DND-41 (cell line): Measurements from ENCODE around the gene CLCF1.

ENCODE experiments used
- ATAC-seq: fragments of 200-7000 bp; cut with Tn5 transposase; 3 replicates; pipeline ENCODE4 v1.9.1; 2021; ENCODE audit warnings: low read depth; ENCODE audit not compliant: insufficient read depth
- DNase-seq: peaks from one replicate; pipeline ENCODE4 v3.0.0-alpha.2; 2020
- H2AFZ ChIP-seq: 2 replicates; pipeline ENCODE4 v1.6.0; 2012; ENCODE audit warnings: low read depth, low read length
- H3K27ac ChIP-seq: 2 replicates; pipeline ENCODE4 v1.5.1; 2012; ENCODE audit warnings: low read length, inconsistent platforms
- H3K27me3 ChIP-seq: fragments of 200-600 bp; sonication (generic); 2 replicates; pipeline ENCODE4 v1.6.0; 2012; ENCODE audit warnings: low read length, mild to moderate bottlenecking, inconsistent platforms; ENCODE audit not compliant: insufficient read depth, poor library complexity
- H3K36me3 ChIP-seq: 2 replicates; pipeline ENCODE4 v1.5.1; 2012; ENCODE audit warnings: low read length, inconsistent platforms; ENCODE audit not compliant: insufficient read depth
- H3K4me1 ChIP-seq: 2 replicates; pipeline ENCODE4 v1.5.1; 2012; ENCODE audit warnings: mild to moderate bottlenecking, low read length; ENCODE audit not compliant: insufficient read depth
- H3K4me2 ChIP-seq: 2 replicates; pipeline ENCODE4 v1.6.0; 2012; ENCODE audit warnings: mild to moderate bottlenecking, moderate library complexity, low read length, inconsistent platforms; ENCODE audit not compliant: insufficient read depth
- H3K4me3 ChIP-seq, 2 experiments: fragments of 200-600 bp in 1 of 2; shearing (Covaris generic) in 1 of 2; 2 replicates each; pipeline ENCODE4 v1.5.1; 2012 to 2016; ENCODE audit warnings: inconsistent platforms in 2 of 2, low read length in 2 of 2, mild to moderate bottlenecking in 2 of 2, low read depth in 1 of 2, moderate library complexity in 1 of 2
- H3K79me2 ChIP-seq: 2 replicates; pipeline ENCODE4 v1.6.0; 2012; ENCODE audit warnings: low read length, inconsistent platforms; ENCODE audit not compliant: insufficient read depth
- H3K9ac ChIP-seq: 2 replicates; pipeline ENCODE4 v1.6.0; 2012; ENCODE audit warnings: low read depth, mild to moderate bottlenecking, inconsistent platforms, low read length, moderate library complexity
- H3K9me3 ChIP-seq: 2 replicates; pipeline ENCODE4 v1.5.1; 2012; ENCODE audit warnings: low read length, moderate library complexity, mild to moderate bottlenecking, inconsistent platforms; ENCODE audit not compliant: insufficient read depth, severe bottlenecking
- H4K20me1 ChIP-seq: 2 replicates; pipeline ENCODE4 v1.6.0; 2012; ENCODE audit warnings: low read length; ENCODE audit not compliant: insufficient read depth
- CTCF ChIP-seq: IDR thresholded peaks from 2 replicates; pipeline ENCODE4 v1.5.1; 2012; ENCODE audit warnings: borderline replicate concordance, low read length, moderate library complexity, mild to moderate bottlenecking; ENCODE audit not compliant: poor library complexity, severe bottlenecking; ENCODE audit errors: extremely low read depth
- EZH2 ChIP-seq: IDR thresholded peaks from 3 replicates; pipeline ENCODE4 v1.6.1; 2012; ENCODE audit warnings: borderline replicate concordance, low read depth, mild to moderate bottlenecking, moderate library complexity, low read length, inconsistent platforms; ENCODE audit not compliant: severe bottlenecking

Gene CLCF1

DNA sequence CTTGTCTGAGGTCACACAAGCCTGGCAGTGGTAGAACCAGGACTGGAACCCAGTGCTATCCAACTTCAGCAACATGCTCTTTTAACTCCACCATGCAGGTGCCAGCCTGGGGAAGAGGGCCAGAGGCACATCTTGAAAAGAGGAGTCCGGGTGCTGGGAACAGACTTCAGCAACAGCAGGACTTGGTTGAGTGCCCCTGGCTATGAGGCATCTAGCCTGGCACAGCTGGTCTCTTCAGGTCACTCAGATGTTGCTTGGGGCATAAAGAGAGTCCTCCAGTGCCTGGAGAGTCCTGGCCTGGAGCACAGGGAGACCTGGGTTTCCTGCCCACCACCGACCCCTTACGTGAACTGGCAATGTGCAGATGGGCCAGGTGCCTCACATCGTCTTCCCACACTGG, 5.1 kb upstream of the CLCF1 start:
- H3K27me3 ChIP-seq = peaks cover 28% of the 10 kb centered on the region
- H2AFZ ChIP-seq = no peak overlapping the region
- no peak for ATAC-seq
- no peak for DNase-seq
- H3K4me1 ChIP-seq = peaks cover 15% of the 10 kb centered on the region
- H3K79me2 ChIP-seq = no peaks in the 10 kb centered on the region
- H3K27ac ChIP-seq = no peak overlapping the region
- TF ChIP-seq CTCF (no peak), EZH2 (no peak)
- no peaks in the 10 kb centered on the region for H3K36me3 ChIP-seq
- no peak overlapping the region for H3K4me3 ChIP-seq
- H4K20me1 ChIP-seq = peaks cover 12% of the 10 kb centered on the region
- no peak overlapping the region for H3K4me2 ChIP-seq
- H3K9me3 ChIP-seq = no peaks in the 10 kb centered on the region
- no peak overlapping the region for H3K9ac ChIP-seq

GRCh38 chr11:67376873-67377808, 3.7 kb upstream of the CLCF1 start:
- Histone ChIP-seq H3K9ac (no peak overlapping the region), H3K27me3 (peaks cover 42% of the 10 kb centered on the region), H3K36me3 (no peaks in the 10 kb centered on the region), H3K4me1 (peaks cover 25% of the 10 kb centered on the region), H3K4me2 (no peak overlapping the region), H2AFZ (no peak overlapping the region), H4K20me1 (peaks cover 14% of the 10 kb centered on the region), H3K27ac (no peak overlapping the region), H3K4me3 (no peak overlapping the region), H3K79me2 (no peaks in the 10 kb centered on the region), H3K9me3 (no peaks in the 10 kb centered on the region)
- ATAC-seq = no peak
- no peak for DNase-seq
- no peak for TF ChIP-seq EZH2
- TF ChIP-seq CTCF = no peak

GRCh38 chr11:67376063-67376820, 2.8 kb upstream of the CLCF1 start:
- Histone ChIP-seq H2AFZ (no peak overlapping the region), H3K79me2 (no peaks in the 10 kb centered on the region), H3K27me3 (peaks cover 51% of the 10 kb centered on the region), H4K20me1 (peaks cover 22% of the 10 kb centered on the region), H3K4me1 (peaks cover 28% of the 10 kb centered on the region), H3K9ac (no peak overlapping the region), H3K4me2 (no peak overlapping the region), H3K36me3 (no peaks in the 10 kb centered on the region), H3K27ac (no peak overlapping the region), H3K9me3 (no peaks in the 10 kb centered on the region), H3K4me3 (no peak overlapping the region)
- no peak for DNase-seq
- ATAC-seq = no peak
- TF ChIP-seq CTCF (no peak), EZH2 (no peak)
